GM23248 (cell line): Measurements from ENCODE around the gene BPIFB3.

Experiments used
- EZH2 ChIP-seq: fragments of 200-600 bp; sonication (generic); IDR thresholded peaks from 2 replicates; pipeline ENCODE4 v1.6.1; 2018; ENCODE audit warnings: antibody characterized with exemption, mild to moderate bottlenecking; ENCODE audit not compliant: insufficient read depth, poor library complexity, severe bottlenecking
- EZH2phosphoT487 ChIP-seq: fragments of 200-600 bp; sonication (generic); IDR thresholded peaks from 2 replicates; pipeline ENCODE4 v1.6.1; 2018; ENCODE audit warnings: antibody characterized with exemption, moderate library complexity, mild to moderate bottlenecking, low read depth; ENCODE audit not compliant: insufficient read depth

DNA sequence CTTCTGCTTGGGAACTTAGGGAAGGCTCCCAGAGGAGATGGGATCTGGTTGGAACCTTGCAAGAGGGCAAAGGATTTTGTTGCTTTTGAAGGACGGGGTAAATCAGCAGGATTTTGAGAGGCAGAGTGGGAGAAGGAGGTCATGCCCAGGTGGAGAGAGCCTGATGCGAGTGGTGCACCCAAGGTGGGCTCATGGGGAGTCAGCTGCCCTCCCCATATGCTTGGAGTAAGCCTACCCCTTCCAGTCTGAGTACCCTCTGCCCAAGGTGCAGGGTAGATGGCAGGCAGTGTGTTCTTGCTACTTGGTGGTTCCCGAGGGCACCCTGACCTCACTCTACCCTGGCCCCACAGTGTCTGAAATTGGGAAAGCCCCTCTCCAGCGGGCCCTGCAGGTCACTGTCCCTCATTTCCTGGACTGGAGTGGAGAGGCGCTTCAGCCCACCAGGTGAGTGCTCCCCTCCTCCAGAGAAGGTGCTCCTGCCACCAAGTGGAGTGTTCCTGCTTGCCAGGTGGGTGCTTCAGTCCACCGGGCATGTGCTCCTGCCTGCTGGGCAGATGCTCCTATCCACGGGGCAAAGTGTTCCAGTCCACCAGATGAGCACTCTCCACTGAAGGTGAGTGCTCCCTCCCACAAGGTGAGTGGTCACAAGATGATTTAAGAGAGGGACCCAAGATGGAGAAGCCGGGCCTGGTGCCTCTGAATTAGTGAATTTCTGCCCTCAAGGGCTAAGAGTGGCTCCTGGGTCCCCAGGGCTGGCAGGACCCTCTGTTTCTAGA, 42.8 kb upstream of the BPIFB3 start:
- no peak for TF ChIP-seq EZH2phosphoT487
- no peak for TF ChIP-seq EZH2
